HepG2 (cell line): ENCODE results near the gene LYRM1. TPM values are rescaled to one million over a fixed set of nuclear protein-coding genes. Genes with fewer than 3 reads are reported as not detected.
"Not testable (repeated sequence)": the region's sequence is repeated elsewhere in the genome, so short reads cannot be mapped to it uniquely, and the experiment has no call there.

ENCODE experiments used
- ATAC-seq: fragments of 200-7000 bp; cut with Tn5 transposase; 3 replicates; pipeline ENCODE4 v1.9.1; 2020; ENCODE audit warnings: mild to moderate bottlenecking, moderate library complexity
- BruUV-seq: library from RNA; stranded (reverse); fragments of 400-500 nt; replicated peaks from 2 replicates; lab custom pipeline; 2021; lab: Mats Ljungman, UMichigan
- CTCF ChIA-PET: fragments of 300-600 bp; formaldehyde crosslinking; extraction: SDS; loops from one replicate; lab custom pipeline; 2021; ENCODE audit warnings: low total read pairs, inconsistent platforms, low intra/inter-chr PET ratio; lab: Yijun Ruan, JAX
- POLR2A ChIA-PET: fragments of 350-600 bp; sonication (Branson Sonifier 250); formaldehyde crosslinking; loops from one replicate; lab custom pipeline; 2020; ENCODE audit warnings: antibody characterized with exemption, inconsistent platforms; lab: Yijun Ruan, JAX
- DNase-seq: peaks from one replicate; pipeline ENCODE4 v3.0.0-alpha.2; 2015; ENCODE audit warnings: low spot score
- FAIRE-seq: peaks from 3 replicates; lab custom pipeline; 2011; peaks lifted over from hg19 to GRCh38; lab: Jason Lieb, UNC
- H2AFZ ChIP-seq: one replicate; pipeline ENCODE4 v1.6.1; 2011; ENCODE audit warnings: low read length, inconsistent platforms
- H3K27ac ChIP-seq: fragments of 300-600 bp; 3 replicates; pipeline ENCODE4 v1.8.0; 2011; ENCODE audit warnings: mixed run types, mild to moderate bottlenecking, mixed read lengths, low read length, inconsistent platforms; ENCODE audit not compliant: insufficient read depth; ENCODE audit errors: extremely low read length
- H3K27me3 ChIP-seq, 2 experiments: fragments of 200-600 bp in 1 of 2; 2 replicates in 1 of 2; 3 replicates in 1 of 2; pipeline versions ENCODE4 v1.6.0 to v1.8.0; 2011; ENCODE audit warnings: low read length in 2 of 2, mild to moderate bottlenecking in 2 of 2, moderate library complexity in 2 of 2, inconsistent platforms in 1 of 2; ENCODE audit not compliant: insufficient read depth in 2 of 2, control insufficient read depth in 1 of 2
- H3K36me3 ChIP-seq, 2 experiments: fragments of 200-600 bp in 1 of 2; replicated peaks in 1 of 2; 2 replicates in 1 of 2; 3 replicates in 1 of 2; pipeline versions ENCODE4 v1.5.1 to v1.8.0; 2011; ENCODE audit warnings: low read length in 2 of 2, inconsistent platforms in 1 of 2; ENCODE audit not compliant: insufficient read depth in 2 of 2, control insufficient read depth in 1 of 2
- H3K4me1 ChIP-seq: 2 replicates; pipeline ENCODE4 v1.5.1; 2012; ENCODE audit warnings: low read length, inconsistent platforms; ENCODE audit not compliant: insufficient read depth
- H3K4me2 ChIP-seq: 2 replicates; pipeline ENCODE4 v1.6.0; 2011; ENCODE audit warnings: low read depth, low read length, inconsistent platforms
- H3K4me3 ChIP-seq, 3 experiments: fragments of 200-600 bp in 1 of 3; sonication (generic), shearing (Covaris generic) in 1 of 3; replicated peaks in 1 of 3; 2 replicates each; pipeline ENCODE4 v1.5.1; 2011 to 2016; ENCODE audit warnings: low read length in 3 of 3, inconsistent platforms in 2 of 3, low read depth in 2 of 3, mild to moderate bottlenecking in 2 of 3, control low read depth in 1 of 3, mixed read lengths in 1 of 3; ENCODE audit not compliant: insufficient read depth in 1 of 3
- H3K79me2 ChIP-seq: one replicate; pipeline ENCODE4 v1.6.1; 2011; ENCODE audit warnings: low read length, inconsistent platforms; ENCODE audit not compliant: insufficient read depth
- H3K9ac ChIP-seq: 2 replicates; pipeline ENCODE4 v1.6.0; 2011; ENCODE audit warnings: mild to moderate bottlenecking, low read depth, low read length, inconsistent platforms; ENCODE audit not compliant: insufficient read depth
- H3K9me3 ChIP-seq: 2 replicates; pipeline ENCODE4 v1.5.1; 2012; ENCODE audit warnings: mild to moderate bottlenecking, low read length
- H4K20me1 ChIP-seq: 2 replicates; pipeline ENCODE4 v1.6.0; 2011; ENCODE audit warnings: inconsistent platforms, mild to moderate bottlenecking, low read length, moderate library complexity; ENCODE audit not compliant: insufficient read depth
- ATF4 ChIP-seq, 2 experiments: fragments of 450-650 bp in 1 of 2; sonication (generic) in 1 of 2; formaldehyde crosslinking; IDR thresholded peaks; 2 replicates each; pipeline versions ENCODE4 v1.5.0 to v1.8.0; 2020 to 2022; ENCODE audit warnings: mild to moderate bottlenecking in 1 of 2, missing genetic modification reagents in 1 of 2
- GLMP ChIP-seq: sonication (generic); formaldehyde crosslinking; IDR thresholded peaks from 2 replicates; pipeline ENCODE4 v1.9.0; 2021; ENCODE audit warnings: missing genetic modification reagents, mild to moderate bottlenecking, borderline replicate concordance
- GPN1 ChIP-seq: sonication (generic); formaldehyde crosslinking; IDR thresholded peaks from 2 replicates; pipeline ENCODE4 v1.5.1; 2020; ENCODE audit warnings: missing genetic modification reagents, borderline replicate concordance
- GTF3A ChIP-seq: sonication (generic); formaldehyde crosslinking; conservative IDR thresholded peaks from 2 replicates; pipeline ENCODE4 v1.4.0; 2020; ENCODE audit warnings: mild to moderate bottlenecking, missing genetic modification reagents
- HOXA3 ChIP-seq: sonication (generic); formaldehyde crosslinking; IDR thresholded peaks from 2 replicates; pipeline ENCODE4 v1.5.0; 2020; ENCODE audit warnings: missing genetic modification reagents
- HOXA5 ChIP-seq: sonication (generic); formaldehyde crosslinking; IDR thresholded peaks from 2 replicates; pipeline ENCODE4 v1.4.0; 2020; ENCODE audit warnings: missing genetic modification reagents
- PAF1 ChIP-seq: IDR thresholded peaks from 2 replicates; pipeline ENCODE4 v1.6.1; 2016; ENCODE audit warnings: missing genetic modification reagents, missing compliant biosample characterization
- PAWR ChIP-seq: sonication (generic); formaldehyde crosslinking; IDR thresholded peaks from 2 replicates; pipeline ENCODE4 v1.4.0; 2020; ENCODE audit warnings: missing genetic modification reagents, mild to moderate bottlenecking, borderline replicate concordance
- TRAFD1 ChIP-seq: sonication (generic); formaldehyde crosslinking; IDR thresholded peaks from 2 replicates; pipeline ENCODE4 v1.5.1; 2020; ENCODE audit warnings: missing genetic modification reagents, mild to moderate bottlenecking, borderline replicate concordance
- ZBTB1 ChIP-seq: sonication (generic); formaldehyde crosslinking; IDR thresholded peaks from 2 replicates; pipeline ENCODE4 v1.4.0; 2020; ENCODE audit warnings: missing genetic modification reagents, borderline replicate concordance
- ZNF556 ChIP-seq: sonication (generic); formaldehyde crosslinking; IDR thresholded peaks from 2 replicates; pipeline ENCODE4 v1.4.0; 2020; ENCODE audit warnings: mild to moderate bottlenecking, missing genetic modification reagents, borderline replicate concordance
- ZNF761 ChIP-seq: sonication (generic); formaldehyde crosslinking; conservative IDR thresholded peaks from 2 replicates; pipeline ENCODE4 v1.4.0; 2020; ENCODE audit warnings: mild to moderate bottlenecking, missing genetic modification reagents
- WGBS: methylation state at CpG from one replicate; pipeline ENCODE4 v1.1.6; 2017; ENCODE audit warnings: low lambda C conversion rate; 5-methylcytosine and 5-hydroxymethylcytosine counted together
- in situ Hi-C: cut with HindIII; loops from 2 replicates; pipeline ENCODE4 v1.10.0; 2017; ENCODE audit warnings: low pct_unique_long_range_greater_than_20kb; ENCODE audit not compliant: extremely low pct_ligation_motif_present
- intact Hi-C: fragments of 100-400 bp; cut with micrococcal nuclease; formaldehyde crosslinking; loops from one replicate; pipeline ENCODE4 v1.10.0; 2022; ENCODE audit not compliant: unreplicated experiment
- polyA plus RNA-seq, 8 experiments: library from polyadenylated mRNA; depleted of rRNA in 3 of 8; stranded (reverse) in 7 of 8; unstranded in 1 of 8; fragments of >200 nt; fragmentation: Illumina TruSeq in 4 of 8; extraction: Trizol in 4 of 8; gene quantifications; 2 replicates each; pipeline versions ENCODE4 v1.2.1 to v1.2.3, GENCODE V29; 2011 to 2016; ENCODE audit warnings: low read depth in 4 of 8, missing spikeins in 1 of 8, mixed read lengths in 1 of 8; ENCODE audit not compliant: insufficient read depth in 1 of 8
- total RNA-seq, 5 experiments: library from RNA; depleted of rRNA; stranded (reverse); fragments of >200 nt; fragmentation: Illumina TruSeq; extraction: Trizol; gene quantifications; 2 replicates each; pipeline ENCODE4 v1.2.3, GENCODE V29; 2016; ENCODE audit warnings: low read depth in 1 of 5

The LYRM1 gene
- total and polyA plus RNA-seq, 2 of the 13 experiments (the other 11 are each of a cell fraction or from before 2014, with no cell fraction given) = 59.2 to 82.6 TPM

- no peak for TF ChIP-seq PAWR
- no peak for TF ChIP-seq ZBTB1 (CRISPR knock-in tag)
Observed at GRCh38 chr16:20928774-20929411, 28.3 kb downstream of the LYRM1 start (continued).

GRCh38 chr16:20929676-20930364 is 29.2 kb downstream of the LYRM1 start:
- 47% methylated on average over 10 of the region's 10 CpGs for WGBS
- peaks cover 22% of the 10 kb centered on the region for H3K4me1 ChIP-seq
- H3K9me3 ChIP-seq, H3K79me2 ChIP-seq, DNase-seq, FAIRE-seq, H3K36me3 ChIP-seq, H3K4me2 ChIP-seq, H4K20me1 ChIP-seq, H3K27me3 ChIP-seq, H3K9ac ChIP-seq, CTCF ChIA-PET, BruUV-seq, H2AFZ ChIP-seq, in situ Hi-C loops, H3K27ac ChIP-seq, POLR2A ChIA-PET, H3K4me3 ChIP-seq, ATAC-seq: not testable (repeated sequence)
- intact Hi-C loops = loop anchor here (5.0 kb wide), 2 partner anchors 63 to 78 kb away; no protein-coding TSS in a partner anchor

- Histone ChIP-seq H3K4me2 (no peak overlapping the region), H2AFZ (no peak overlapping the region), H3K4me1 (peaks cover 21% of the 10 kb centered on the region), H3K27ac (no peak overlapping the region), H3K79me2 (no peaks in the 10 kb centered on the region), H3K9ac (no peak overlapping the region), H3K9me3 (no peaks in the 10 kb centered on the region), H3K4me3 (no peak overlapping the region), H4K20me1 (no peaks in the 10 kb centered on the region), H3K36me3 (no peaks in the 10 kb centered on the region), H3K27me3 (0 out of 5 replicates have a peak, but pooled peaks cover 0 to 4% of the 10 kb centered on the region in 2 experiments)
- no TSS peak for BruUV-seq
- ChIA-PET POLR2A (no interaction called here), CTCF (no interaction called here)
- intact Hi-C loops = no loop called here
- ATAC-seq (no peak), FAIRE-seq (no peak), DNase-seq (no peak)
- 91% methylated on average over 1 of the region's 1 CpG for WGBS
- in situ Hi-C loops = no loop called here
- TF ChIP-seq PAF1 (CRISPR knock-in tag) = no peak
- TF ChIP-seq ZNF556 (CRISPR knock-in tag) = no peak
- no peak for TF ChIP-seq GTF3A (CRISPR knock-in tag)
- no peak for TF ChIP-seq ZNF761 (CRISPR knock-in tag)
- no peak for TF ChIP-seq HOXA3 (CRISPR knock-in tag)
- no peak for TF ChIP-seq GPN1 (CRISPR knock-in tag)
- no peak for TF ChIP-seq ATF4 (CRISPR knock-in tag; IDR thresholded peaks at IDR 0.05)
- no peak for TF ChIP-seq HOXA5 (CRISPR knock-in tag)
- TF ChIP-seq TRAFD1 (CRISPR knock-in tag) = no peak
- no peak for TF ChIP-seq GLMP (CRISPR knock-in tag)
Observed at GRCh38 chr16:20930365-20930690, 29.8 kb downstream of the LYRM1 start.
